HepG2 (cell line): ENCODE results near the gene OMG. TPM values are rescaled to one million over a fixed set of nuclear protein-coding genes. Genes with fewer than 3 reads are reported as not detected.

Experiments
- ATAC-seq: fragments of 200-7000 bp; cut with Tn5 transposase; 3 replicates; pipeline ENCODE4 v1.9.1; 2020; ENCODE audit warnings: mild to moderate bottlenecking, moderate library complexity
- BruUV-seq: library from RNA; stranded (reverse); fragments of 400-500 nt; replicated peaks from 2 replicates; lab custom pipeline; 2021; lab: Mats Ljungman, UMichigan
- CTCF ChIA-PET: fragments of 300-600 bp; formaldehyde crosslinking; extraction: SDS; loops from one replicate; lab custom pipeline; 2021; ENCODE audit warnings: low total read pairs, inconsistent platforms, low intra/inter-chr PET ratio; lab: Yijun Ruan, JAX
- POLR2A ChIA-PET: fragments of 350-600 bp; sonication (Branson Sonifier 250); formaldehyde crosslinking; loops from one replicate; lab custom pipeline; 2020; ENCODE audit warnings: antibody characterized with exemption, inconsistent platforms; lab: Yijun Ruan, JAX
- DNase-seq: peaks from one replicate; pipeline ENCODE4 v3.0.0-alpha.2; 2015; ENCODE audit warnings: low spot score
- FAIRE-seq: peaks from 3 replicates; lab custom pipeline; 2011; peaks lifted over from hg19 to GRCh38; lab: Jason Lieb, UNC
- H2AFZ ChIP-seq: one replicate; pipeline ENCODE4 v1.6.1; 2011; ENCODE audit warnings: low read length, inconsistent platforms
- H3K27ac ChIP-seq: fragments of 300-600 bp; 3 replicates; pipeline ENCODE4 v1.8.0; 2011; ENCODE audit warnings: mixed run types, mild to moderate bottlenecking, mixed read lengths, low read length, inconsistent platforms; ENCODE audit not compliant: insufficient read depth; ENCODE audit errors: extremely low read length
- H3K27me3 ChIP-seq, 2 experiments: fragments of 200-600 bp in 1 of 2; 2 replicates in 1 of 2; 3 replicates in 1 of 2; pipeline versions ENCODE4 v1.6.0 to v1.8.0; 2011; ENCODE audit warnings: low read length in 2 of 2, mild to moderate bottlenecking in 2 of 2, moderate library complexity in 2 of 2, inconsistent platforms in 1 of 2; ENCODE audit not compliant: insufficient read depth in 2 of 2, control insufficient read depth in 1 of 2
- H3K36me3 ChIP-seq, 2 experiments: fragments of 200-600 bp in 1 of 2; replicated peaks in 1 of 2; 2 replicates in 1 of 2; 3 replicates in 1 of 2; pipeline versions ENCODE4 v1.5.1 to v1.8.0; 2011; ENCODE audit warnings: low read length in 2 of 2, inconsistent platforms in 1 of 2; ENCODE audit not compliant: insufficient read depth in 2 of 2, control insufficient read depth in 1 of 2
- H3K4me1 ChIP-seq: 2 replicates; pipeline ENCODE4 v1.5.1; 2012; ENCODE audit warnings: low read length, inconsistent platforms; ENCODE audit not compliant: insufficient read depth
- H3K4me2 ChIP-seq: 2 replicates; pipeline ENCODE4 v1.6.0; 2011; ENCODE audit warnings: low read depth, low read length, inconsistent platforms
- H3K4me3 ChIP-seq, 3 experiments: fragments of 200-600 bp in 1 of 3; sonication (generic), shearing (Covaris generic) in 1 of 3; replicated peaks in 1 of 3; 2 replicates each; pipeline ENCODE4 v1.5.1; 2011 to 2016; ENCODE audit warnings: low read length in 3 of 3, inconsistent platforms in 2 of 3, low read depth in 2 of 3, mild to moderate bottlenecking in 2 of 3, control low read depth in 1 of 3, mixed read lengths in 1 of 3; ENCODE audit not compliant: insufficient read depth in 1 of 3
- H3K79me2 ChIP-seq: one replicate; pipeline ENCODE4 v1.6.1; 2011; ENCODE audit warnings: low read length, inconsistent platforms; ENCODE audit not compliant: insufficient read depth
- H3K9ac ChIP-seq: 2 replicates; pipeline ENCODE4 v1.6.0; 2011; ENCODE audit warnings: mild to moderate bottlenecking, low read depth, low read length, inconsistent platforms; ENCODE audit not compliant: insufficient read depth
- H3K9me3 ChIP-seq: 2 replicates; pipeline ENCODE4 v1.5.1; 2012; ENCODE audit warnings: mild to moderate bottlenecking, low read length
- H4K20me1 ChIP-seq: 2 replicates; pipeline ENCODE4 v1.6.0; 2011; ENCODE audit warnings: inconsistent platforms, mild to moderate bottlenecking, low read length, moderate library complexity; ENCODE audit not compliant: insufficient read depth
- FOSL2 ChIP-seq: sonication (generic); formaldehyde crosslinking; IDR thresholded peaks from 2 replicates; pipeline ENCODE4 v1.4.0; 2020; ENCODE audit warnings: missing genetic modification reagents
- NR2C2 ChIP-seq: sonication (generic); formaldehyde crosslinking; IDR thresholded peaks from 2 replicates; pipeline ENCODE4 v1.4.0; 2020; ENCODE audit warnings: missing genetic modification reagents, mild to moderate bottlenecking, moderate library complexity, borderline replicate concordance
- TEAD3 ChIP-seq: optimal IDR thresholded peaks from 2 replicates; pipeline ENCODE3; 2016; ENCODE audit warnings: borderline replicate concordance
- WGBS: methylation state at CpG from one replicate; pipeline ENCODE4 v1.1.6; 2017; ENCODE audit warnings: low lambda C conversion rate; 5-methylcytosine and 5-hydroxymethylcytosine counted together
- in situ Hi-C: cut with HindIII; loops from 2 replicates; pipeline ENCODE4 v1.10.0; 2017; ENCODE audit warnings: low pct_unique_long_range_greater_than_20kb; ENCODE audit not compliant: extremely low pct_ligation_motif_present
- intact Hi-C: fragments of 100-400 bp; cut with micrococcal nuclease; formaldehyde crosslinking; loops from one replicate; pipeline ENCODE4 v1.10.0; 2022; ENCODE audit not compliant: unreplicated experiment
- polyA plus RNA-seq, 8 experiments: library from polyadenylated mRNA; depleted of rRNA in 3 of 8; stranded (reverse) in 7 of 8; unstranded in 1 of 8; fragments of >200 nt; fragmentation: Illumina TruSeq in 4 of 8; extraction: Trizol in 4 of 8; gene quantifications; 2 replicates each; pipeline versions ENCODE4 v1.2.1 to v1.2.3, GENCODE V29; 2011 to 2016; ENCODE audit warnings: low read depth in 4 of 8, missing spikeins in 1 of 8, mixed read lengths in 1 of 8; ENCODE audit not compliant: insufficient read depth in 1 of 8
- total RNA-seq, 5 experiments: library from RNA; depleted of rRNA; stranded (reverse); fragments of >200 nt; fragmentation: Illumina TruSeq; extraction: Trizol; gene quantifications; 2 replicates each; pipeline ENCODE4 v1.2.3, GENCODE V29; 2016; ENCODE audit warnings: low read depth in 1 of 5
- TF ChIP-seq, protein P1 (sequence below): sonication (generic); formaldehyde crosslinking; IDR thresholded peaks from 2 replicates; pipeline ENCODE4 v1.5.0; 2020; ENCODE audit warnings: missing genetic modification reagents, mild to moderate bottlenecking, borderline replicate concordance

OMG gene
- total and polyA plus RNA-seq, 2 of the 13 experiments (the other 11 are each of a cell fraction or from before 2014, with no cell fraction given): not detected

DNA sequence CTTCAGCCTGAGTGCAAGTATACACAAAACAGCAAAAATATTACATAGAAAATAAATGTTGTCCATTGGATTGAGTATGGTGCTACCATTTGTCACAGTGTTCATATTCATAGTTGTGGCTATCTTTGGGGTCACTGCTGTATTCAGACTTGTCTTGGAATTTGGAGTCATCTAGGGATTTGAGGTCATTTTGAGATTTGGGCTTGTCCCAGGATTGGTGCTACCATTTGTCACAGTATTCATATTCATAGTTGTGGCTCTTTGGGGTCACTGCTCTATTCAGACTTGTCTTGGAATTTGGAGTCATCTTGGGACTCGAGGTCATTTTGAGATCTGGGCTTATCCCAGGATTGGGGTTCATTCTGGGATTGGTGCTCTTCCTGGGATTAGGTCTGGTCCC lies 24.8 kb downstream of the OMG start:
- H3K27me3 ChIP-seq: no peaks in the 10 kb centered on the region
- CTCF ChIA-PET: no interaction called here
- 86% methylated on average over 1 of the region's 1 CpG for WGBS
- FAIRE-seq: no peak
- H2AFZ ChIP-seq: no peak overlapping the region
- intact Hi-C loops (loop anchor here (5.0 kb wide), 1 partner anchor 105 kb away; no protein-coding TSS in a partner anchor), in situ Hi-C loops (no loop called here)
- no peak overlapping the region for H3K4me3 ChIP-seq
- H3K4me1 ChIP-seq: peaks cover 32% of the 10 kb centered on the region
- peaks cover 2 to 33% of the 10 kb centered on the region in 2 experiments; a peak in 4 of 5 replicates for H3K36me3 ChIP-seq
- DNase-seq: no peak
- TF ChIP-seq, protein P1, sequence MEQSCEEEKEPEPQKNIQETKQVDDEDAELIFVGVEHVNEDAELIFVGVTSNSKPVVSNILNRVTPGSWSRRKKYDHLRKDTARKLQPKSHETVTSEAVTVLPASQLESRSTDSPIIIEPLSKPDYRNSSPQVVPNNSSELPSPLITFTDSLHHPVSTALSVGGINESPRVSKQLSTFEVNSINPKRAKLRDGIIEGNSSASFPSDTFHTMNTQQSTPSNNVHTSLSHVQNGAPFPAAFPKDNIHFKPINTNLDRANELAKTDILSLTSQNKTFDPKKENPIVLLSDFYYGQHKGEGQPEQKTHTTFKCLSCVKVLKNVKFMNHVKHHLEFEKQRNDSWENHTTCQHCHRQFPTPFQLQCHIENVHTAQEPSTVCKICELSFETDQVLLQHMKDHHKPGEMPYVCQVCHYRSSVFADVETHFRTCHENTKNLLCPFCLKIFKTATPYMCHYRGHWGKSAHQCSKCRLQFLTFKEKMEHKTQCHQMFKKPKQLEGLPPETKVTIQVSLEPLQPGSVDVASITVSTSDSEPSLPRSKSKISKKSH (CRISPR knock-in tag): no peak
- H3K27ac ChIP-seq: no peak overlapping the region
- POLR2A ChIA-PET: no interaction called here
- no TSS peak for BruUV-seq
- no peaks in the 10 kb centered on the region for H4K20me1 ChIP-seq
- H3K9me3 ChIP-seq: no peaks in the 10 kb centered on the region
- H3K9ac ChIP-seq: no peak overlapping the region
- no peak for ATAC-seq
- no peak overlapping the region for H3K4me2 ChIP-seq
- no peaks in the 10 kb centered on the region for H3K79me2 ChIP-seq

DNA sequence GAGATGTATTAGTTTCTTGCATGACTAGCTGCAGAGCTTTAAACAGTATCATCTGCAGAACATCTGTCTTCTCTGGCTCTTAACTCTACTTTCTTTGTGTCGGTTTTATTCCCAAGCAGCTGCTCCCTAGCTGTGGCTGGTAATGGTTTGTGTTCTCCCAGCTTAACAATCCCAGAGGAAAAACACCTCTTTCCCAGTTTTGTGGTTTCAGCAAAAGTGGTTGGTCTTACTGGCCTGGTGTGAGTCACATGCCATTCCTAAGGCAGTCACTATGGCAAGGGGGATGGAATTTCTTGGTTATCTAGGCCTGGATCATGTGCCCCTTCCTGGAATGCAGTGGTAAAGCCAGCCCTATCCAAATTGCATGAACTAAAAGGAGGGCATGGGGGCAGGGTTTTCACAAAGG lies 27.5 kb downstream of the OMG start:
- ATAC-seq: no peak
- DNase-seq: peak; percentile 64
- H3K27me3 ChIP-seq: no peaks in the 10 kb centered on the region
- no peak for FAIRE-seq
- H3K4me1 ChIP-seq: peaks cover 30% of the 10 kb centered on the region
- no peak overlapping the region for H3K27ac ChIP-seq
- H3K4me2 ChIP-seq: no peak overlapping the region
- no peak overlapping the region for H3K4me3 ChIP-seq
- no TSS peak for BruUV-seq
- CTCF ChIA-PET: no interaction called here
- H3K9ac ChIP-seq: no peak overlapping the region
- peaks cover 2 to 22% of the 10 kb centered on the region in 2 experiments; a peak in 3 of 5 replicates for H3K36me3 ChIP-seq
- H3K79me2 ChIP-seq: no peaks in the 10 kb centered on the region
- H2AFZ ChIP-seq: no peak overlapping the region
- peak; percentile 25 for TF ChIP-seq TEAD3
- TF ChIP-seq NR2C2: no peak
- TF ChIP-seq FOSL2 (CRISPR knock-in tag): 0 out of 2 replicates have a peak, but pooled peaks have one; percentile 8
- TF ChIP-seq, all 625 proteins: peak for 2
- no peaks in the 10 kb centered on the region for H3K9me3 ChIP-seq
- intact Hi-C loops (no loop called here), in situ Hi-C loops (no loop called here)
- no peaks in the 10 kb centered on the region for H4K20me1 ChIP-seq
- POLR2A ChIA-PET: no interaction called here
- 73% methylated on average over 1 of the region's 1 CpG for WGBS
